Erythroblast (primary cell): ENCODE results near the gene COL5A1.

Experiments
- DNase-seq, 2 experiments: peaks; one replicate each; lab custom pipeline; 2025; lab: John Stamatoyannopoulos, UW
- GATA1 ChIP-seq: IDR thresholded peaks from 2 replicates; pipeline ENCODE4 v1.6.1; 2011; ENCODE audit warnings: low read depth, mild to moderate bottlenecking, control low read depth, low read length, moderate library complexity
- POLR2A ChIP-seq: IDR thresholded peaks from 2 replicates; pipeline ENCODE4 v1.6.1; 2011; ENCODE audit warnings: mild to moderate bottlenecking, low read length

COL5A1 gene

DNA sequence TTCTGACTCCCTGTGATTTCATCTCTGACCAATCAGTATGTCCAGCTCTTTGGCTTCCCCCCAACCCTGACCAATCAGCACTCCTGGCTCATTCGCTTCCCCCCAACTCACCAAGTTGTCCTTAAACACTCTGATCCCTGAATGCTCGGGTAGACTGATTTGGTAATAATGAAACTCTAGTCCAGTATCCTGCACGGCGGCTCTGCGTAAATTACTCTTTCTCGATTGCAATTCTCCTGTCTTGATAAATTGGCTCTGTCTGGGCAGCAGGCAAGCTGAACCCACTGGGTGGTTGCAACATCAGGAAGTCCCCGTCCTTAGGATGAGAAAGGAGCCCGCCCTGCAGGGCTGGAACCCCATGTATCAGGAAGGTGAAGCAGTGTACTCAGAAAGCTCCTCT, 249.4 kb downstream of the COL5A1 start:
- peak in 1 of 2 experiments; percentile 10 for DNase-seq
- TF ChIP-seq GATA1 (no peak), POLR2A (no peak)

- TF ChIP-seq GATA1, result no peak
- no peak for TF ChIP-seq POLR2A
These were observed 250.1 kb downstream of the COL5A1 start for GRCh38 chr9:134891713-134892112.

GRCh38 chr9:134892221-134892620, 250.6 kb downstream of the COL5A1 start:
- no peak for DNase-seq
- TF ChIP-seq POLR2A (no peak), GATA1 (no peak)

More at GRCh38 chr9:134891713-134892112, 250.1 kb downstream of the COL5A1 start:
- DNase-seq, result no peak

- no peak for DNase-seq
These were observed 251.3 kb downstream of the COL5A1 start for GRCh38 chr9:134892820-134893420.

More at GRCh38 chr9:134892820-134893420, 251.3 kb downstream of the COL5A1 start:
- no peak for TF ChIP-seq POLR2A
- no peak for TF ChIP-seq GATA1
